Measurements from ENCODE around the gene FLT3LG. TPM values are rescaled to one million over a fixed set of nuclear protein-coding genes. Genes with fewer than 3 reads are reported as not detected.

FLT3LG gene
- total RNA-seq, 4 donors from 2014 or later: 3.7 to 19.4 (median 4.1) TPM; not detected in 1

DNA sequence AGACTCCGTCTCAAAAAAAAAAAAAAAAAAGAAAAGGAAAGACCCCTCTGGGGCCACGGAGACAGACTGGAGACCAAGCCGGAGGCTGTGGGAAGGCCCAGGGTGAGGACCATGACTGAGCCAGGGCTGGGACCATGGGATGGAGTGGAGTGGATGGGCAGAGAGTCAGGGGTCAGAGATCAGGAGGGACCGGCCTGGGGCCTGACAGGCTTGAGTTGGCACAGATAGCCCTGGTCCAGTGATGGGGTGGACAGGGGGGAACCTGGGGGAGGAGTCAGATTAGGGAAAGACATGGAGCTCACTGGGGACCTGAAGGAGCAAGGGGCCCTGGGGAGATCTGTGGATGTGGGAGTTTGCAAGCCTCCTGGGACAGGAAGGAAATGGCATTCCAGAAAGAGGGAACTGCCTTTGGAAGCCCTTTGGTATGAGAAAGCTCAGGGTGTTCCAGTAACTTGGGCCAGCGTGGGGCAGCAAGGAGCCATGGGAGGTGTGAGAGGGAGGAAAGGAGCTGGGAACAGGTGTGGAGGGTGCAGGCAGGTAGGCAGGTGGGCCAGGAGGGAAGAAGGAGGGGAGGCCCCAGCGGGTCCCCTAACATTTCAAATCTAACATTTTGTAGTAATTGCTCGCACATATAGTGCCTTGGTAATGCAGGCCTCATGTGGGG is 7.1 kb downstream of the FLT3LG start:
- peaks cover 0 to 4% of the 10 kb centered on the region in 2 donors for H3K4me1 ChIP-seq
- no peak overlapping the region for H3K4me3 ChIP-seq
- H3K36me3 ChIP-seq: no peaks in the 10 kb centered on the region
- H3K27ac ChIP-seq: no peak overlapping the region
- intact Hi-C loops (cut with DNase I; ENCODE audit: low total_unique reads): no loop called here
- DNase-seq: no peak
- H3K27me3 ChIP-seq: no peaks in the 10 kb centered on the region
- TF ChIP-seq POLR2A (IDR thresholded peaks at IDR 0.05): no peak
- TF ChIP-seq, protein P1, sequence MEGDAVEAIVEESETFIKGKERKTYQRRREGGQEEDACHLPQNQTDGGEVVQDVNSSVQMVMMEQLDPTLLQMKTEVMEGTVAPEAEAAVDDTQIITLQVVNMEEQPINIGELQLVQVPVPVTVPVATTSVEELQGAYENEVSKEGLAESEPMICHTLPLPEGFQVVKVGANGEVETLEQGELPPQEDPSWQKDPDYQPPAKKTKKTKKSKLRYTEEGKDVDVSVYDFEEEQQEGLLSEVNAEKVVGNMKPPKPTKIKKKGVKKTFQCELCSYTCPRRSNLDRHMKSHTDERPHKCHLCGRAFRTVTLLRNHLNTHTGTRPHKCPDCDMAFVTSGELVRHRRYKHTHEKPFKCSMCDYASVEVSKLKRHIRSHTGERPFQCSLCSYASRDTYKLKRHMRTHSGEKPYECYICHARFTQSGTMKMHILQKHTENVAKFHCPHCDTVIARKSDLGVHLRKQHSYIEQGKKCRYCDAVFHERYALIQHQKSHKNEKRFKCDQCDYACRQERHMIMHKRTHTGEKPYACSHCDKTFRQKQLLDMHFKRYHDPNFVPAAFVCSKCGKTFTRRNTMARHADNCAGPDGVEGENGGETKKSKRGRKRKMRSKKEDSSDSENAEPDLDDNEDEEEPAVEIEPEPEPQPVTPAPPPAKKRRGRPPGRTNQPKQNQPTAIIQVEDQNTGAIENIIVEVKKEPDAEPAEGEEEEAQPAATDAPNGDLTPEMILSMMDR (IDR thresholded peaks at IDR 0.05): no peak
- no peaks in the 10 kb centered on the region for H3K9me3 ChIP-seq

DNA sequence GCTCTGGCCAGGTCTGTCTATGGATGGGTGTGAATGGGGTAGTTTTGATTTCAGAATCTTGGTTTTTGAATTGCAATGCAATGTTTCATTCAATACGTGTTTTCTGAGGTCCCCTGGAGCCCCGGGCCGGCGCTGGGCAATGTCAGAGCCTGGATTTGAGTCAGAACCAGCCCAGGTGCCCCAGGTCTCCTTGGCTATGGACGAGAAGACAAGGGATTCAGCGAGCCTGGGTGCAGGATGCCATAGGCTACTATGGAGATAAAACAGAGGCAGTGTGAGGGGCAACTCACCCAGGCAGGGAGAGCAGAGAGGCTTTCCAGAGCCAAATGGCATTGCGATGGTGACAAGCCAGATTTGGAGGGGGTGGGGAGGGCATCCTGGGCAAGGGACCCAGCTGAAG is 12.2 kb downstream of the FLT3LG start:
- TF ChIP-seq POLR2A (IDR thresholded peaks at IDR 0.05): no peak
- TF ChIP-seq, protein P1 (IDR thresholded peaks at IDR 0.05): no peak
- no peaks in the 10 kb centered on the region for H3K27me3 ChIP-seq
- no peaks in the 10 kb centered on the region for H3K36me3 ChIP-seq
- no peak for DNase-seq
- H3K4me1 ChIP-seq: peaks cover 9 to 20% of the 10 kb centered on the region in 2 donors
- peak overlapping the region in 1 of 2 donors; percentile 83 for H3K27ac ChIP-seq
- no peak overlapping the region for H3K4me3 ChIP-seq
- intact Hi-C loops (cut with DNase I; ENCODE audit: low total_unique reads): no loop called here
- H3K9me3 ChIP-seq: no peaks in the 10 kb centered on the region

DNA sequence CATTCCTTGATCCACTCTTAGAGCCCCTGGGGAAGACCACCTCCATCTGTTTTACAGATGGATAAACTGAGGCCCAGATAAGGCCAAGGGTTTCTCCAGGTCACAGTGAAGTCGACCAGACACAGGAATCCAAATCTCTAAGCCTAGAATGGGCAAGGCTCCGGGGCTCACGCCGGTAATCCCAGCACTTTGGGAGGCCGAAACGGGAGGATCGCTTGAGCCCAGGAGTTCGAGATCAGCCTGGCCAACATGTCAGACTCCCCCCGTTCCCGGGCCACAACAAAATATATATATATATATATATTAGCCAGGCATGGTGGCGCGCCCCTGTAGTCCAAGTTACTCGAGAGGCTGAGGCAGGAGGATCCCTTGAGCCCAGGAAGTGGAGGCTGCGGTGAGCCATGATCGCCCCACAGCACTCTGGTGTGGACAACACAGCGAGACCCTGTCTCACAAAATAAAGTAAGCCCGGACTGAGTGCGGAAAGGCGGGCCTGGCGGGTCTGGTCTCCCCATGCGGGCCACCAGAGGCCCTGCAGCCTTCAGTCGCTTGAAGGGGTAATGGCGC is 12.8 kb downstream of the FLT3LG start:
- peak overlapping the region; percentile 80 to 83 for H3K27ac ChIP-seq
- H3K4me1 ChIP-seq: peaks cover 9 to 20% of the 10 kb centered on the region in 2 donors
- TF ChIP-seq POLR2A (IDR thresholded peaks at IDR 0.05): no peak
- TF ChIP-seq, protein P1 (IDR thresholded peaks at IDR 0.05): peak in 1 of 4 experiments; percentile 17
- peak overlapping the region; percentile 7 to 12 for H3K4me3 ChIP-seq
- intact Hi-C loops (cut with DNase I; ENCODE audit: low total_unique reads): no loop called here
- no peaks in the 10 kb centered on the region for H3K27me3 ChIP-seq
- no peaks in the 10 kb centered on the region for H3K36me3 ChIP-seq
- DNase-seq: no peak
- H3K9me3 ChIP-seq: no peaks in the 10 kb centered on the region

DNA sequence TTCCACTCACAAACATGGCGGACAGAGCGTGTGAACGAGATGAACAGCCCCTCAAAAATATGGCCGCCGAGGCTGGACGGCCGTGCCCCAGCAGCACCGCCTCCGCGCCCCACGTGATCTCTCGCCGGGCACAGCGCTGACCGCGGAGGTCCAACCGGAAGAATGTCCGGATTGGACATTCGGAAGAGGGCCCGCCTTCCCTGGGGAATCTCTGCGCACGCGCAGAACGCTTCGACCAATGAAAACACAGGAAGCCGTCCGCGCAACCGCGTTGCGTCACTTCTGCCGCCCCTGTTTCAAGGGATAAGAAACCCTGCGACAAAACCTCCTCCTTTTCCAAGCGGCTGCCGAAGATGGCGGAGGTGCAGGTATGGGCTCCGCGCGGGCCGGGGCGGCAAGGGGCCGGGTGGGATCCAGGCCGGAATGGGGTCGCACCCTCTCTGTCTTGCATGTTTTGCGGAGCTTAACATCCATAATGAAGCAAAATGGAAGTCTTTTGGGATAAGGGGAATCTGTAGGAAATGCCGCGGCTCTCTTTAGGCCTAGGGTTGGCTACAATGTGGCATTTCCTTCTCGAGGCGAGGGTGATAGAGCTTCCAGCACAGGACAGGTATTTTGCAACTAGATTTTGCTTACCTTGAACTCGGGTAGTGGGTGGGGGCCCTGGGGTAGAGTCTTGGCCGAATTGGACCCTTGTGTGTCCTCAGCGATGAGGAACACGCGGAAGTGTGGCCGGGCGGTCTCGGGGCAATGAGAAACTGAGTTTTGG is 13.4 kb downstream of the FLT3LG start, which contains the start of gene RPL13A:
Gene RPL13A (plus strand): TSS at position 332 of the 769 bp plus-strand sequence. CDS start 22 bp downstream, at position 354.
- Histone ChIP-seq H3K4me1 (peaks cover 9 to 20% of the 10 kb centered on the region in 2 donors), H3K27ac (peak within 1 kb of the TSS; percentile 93), H3K36me3 (no peaks in the 10 kb centered on the region), H3K9me3 (no peaks in the 10 kb centered on the region), H3K4me3 (peak within 1 kb of the TSS; percentile 93 to 94), H3K27me3 (no peaks in the 10 kb centered on the region)
- DNase-seq: peak; percentile 99 to 100
- intact Hi-C loops (cut with DNase I; ENCODE audit: low total_unique reads): no loop called here
- TF ChIP-seq, protein P1 (IDR thresholded peaks at IDR 0.05): peak in 1 of 4 experiments; percentile 3
- TF ChIP-seq POLR2A (IDR thresholded peaks at IDR 0.05): peak; percentile 94 to 98

All from uterus (tissue), 4 donors.